ENCODE results near the gene ZSWIM5.
"Not testable (repeated sequence)": the region's sequence is repeated elsewhere in the genome, so short reads cannot be mapped to it uniquely, and the experiment has no call there.

The ZSWIM5 gene

DNA sequence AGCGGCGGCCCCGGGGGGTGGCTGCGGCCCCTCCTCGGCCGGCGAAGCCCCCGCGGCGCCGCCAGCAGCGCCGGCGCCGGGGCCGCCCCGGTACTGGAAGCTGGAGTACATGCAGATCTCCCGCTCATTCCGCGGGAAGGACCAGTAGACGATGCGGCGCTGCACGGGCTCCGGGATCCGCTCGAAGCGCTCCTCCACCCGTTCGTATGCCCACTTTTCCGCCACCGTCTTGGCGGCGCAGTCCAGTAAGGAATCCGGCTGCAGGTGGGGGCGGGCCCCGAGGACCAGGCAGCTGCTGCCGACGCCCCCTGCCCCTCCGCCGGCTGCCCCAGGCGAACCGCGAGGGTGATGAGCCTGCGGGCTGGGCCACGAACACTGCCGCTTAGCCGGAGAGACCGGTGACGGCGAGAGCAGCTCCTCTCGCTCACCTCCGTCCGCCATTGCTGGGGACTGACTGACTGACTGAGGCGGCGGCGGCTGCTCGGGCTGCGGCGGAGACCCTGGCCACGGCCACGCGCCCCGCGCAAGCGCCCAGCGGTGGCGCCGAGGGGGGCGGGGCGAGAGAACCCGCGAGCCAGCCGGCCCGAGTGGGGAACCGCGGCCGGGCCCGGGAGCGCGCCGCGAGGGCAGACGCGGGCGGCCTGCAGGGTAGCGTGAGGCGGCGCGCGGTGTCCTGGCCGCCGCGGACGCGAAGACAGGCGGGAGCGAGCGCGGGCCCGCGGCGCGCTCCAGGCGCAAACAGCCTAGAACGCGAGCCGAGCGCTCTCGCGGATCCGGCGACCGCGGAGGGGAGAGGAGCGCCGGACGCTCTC, at the start of gene ZSWIM5:
Gene ZSWIM5 (minus strand): TSS at position 696 of the 812 bp plus-strand sequence. CDS start 255 bp downstream, at position 441.
- peak; percentile 62 for DNase-seq

DNA sequence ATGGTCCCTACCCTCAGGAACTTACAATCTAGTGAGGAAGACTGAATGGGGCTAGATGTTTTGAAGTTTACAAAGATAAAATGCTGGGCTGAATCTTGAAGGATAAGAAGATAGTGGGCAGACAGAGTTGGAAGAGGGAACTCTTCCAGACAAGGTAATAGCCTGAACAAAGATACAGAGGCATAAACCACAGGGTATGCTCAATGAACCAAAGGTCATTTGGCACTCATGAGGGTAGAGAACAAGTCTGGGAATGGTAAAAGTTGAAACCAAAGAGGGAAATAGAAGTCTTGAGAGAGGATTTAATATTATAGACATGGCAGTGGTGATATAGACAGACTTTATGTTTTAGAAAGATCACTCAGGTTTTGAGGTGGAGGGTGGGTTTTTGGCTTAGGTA, 48.1 kb upstream of the ZSWIM5 start:
- DNase-seq, result no peak

DNA sequence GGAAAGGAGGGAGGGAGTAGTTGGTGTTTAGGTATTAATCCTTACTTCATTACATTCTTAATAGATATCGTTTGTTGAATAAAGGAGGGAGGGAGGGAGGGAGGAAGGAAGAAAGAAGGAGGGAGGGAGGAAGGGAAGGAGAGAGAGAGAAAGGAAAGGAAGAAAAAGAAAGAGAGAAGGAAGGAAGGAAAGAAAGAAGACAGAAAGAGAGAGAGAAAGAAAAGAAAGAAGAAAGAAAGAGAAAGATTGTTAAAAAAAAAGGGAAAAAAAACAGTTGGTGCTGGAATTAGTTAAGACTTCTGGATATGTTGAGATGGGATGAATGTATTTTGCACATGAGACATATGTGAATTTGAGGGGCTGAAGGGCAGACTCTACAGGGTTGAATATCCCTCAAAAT, 44.1 kb upstream of the ZSWIM5 start:
- DNase-seq, result no peak

DNA sequence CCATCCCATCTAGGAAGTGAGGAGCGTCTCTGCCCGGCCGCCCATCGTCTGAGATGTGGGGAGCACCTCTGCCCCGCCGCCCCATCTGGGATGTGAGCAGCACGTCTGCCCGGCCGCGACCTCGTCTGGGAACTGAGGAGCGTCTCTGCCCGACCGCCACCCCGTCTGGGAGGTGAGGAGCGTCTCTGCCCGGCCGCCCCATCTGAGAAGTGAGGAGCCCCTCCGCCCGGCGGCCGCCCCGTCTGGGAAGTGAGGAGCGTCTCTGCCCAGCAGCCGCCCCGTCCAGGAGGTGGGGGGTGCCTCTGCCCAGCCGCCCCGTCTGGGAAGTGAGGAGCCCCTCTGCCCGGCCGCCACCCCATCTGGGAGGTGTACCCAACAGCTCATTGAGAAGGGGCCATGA, 41.6 kb upstream of the ZSWIM5 start:
- not testable (repeated sequence) for DNase-seq

DNA sequence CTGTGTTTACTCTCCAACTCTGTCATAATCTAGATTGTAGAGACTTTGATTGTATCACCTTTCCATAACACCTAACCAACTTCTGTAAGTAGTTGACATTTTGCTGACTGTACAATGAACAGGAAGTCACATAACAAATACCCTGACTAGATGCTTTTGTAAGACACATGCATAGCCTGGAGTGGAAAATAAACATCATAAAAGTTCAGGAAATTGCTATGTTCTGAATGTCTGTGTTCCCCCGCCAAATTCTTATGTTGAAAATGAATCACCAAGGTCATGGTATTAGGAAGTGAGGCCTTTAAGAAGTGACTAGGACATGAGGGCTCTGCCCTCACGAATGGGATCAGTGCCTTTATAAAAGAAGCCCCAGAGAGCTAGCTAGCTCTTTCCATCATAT, 40.4 kb upstream of the ZSWIM5 start:
- no peak for DNase-seq

DNA sequence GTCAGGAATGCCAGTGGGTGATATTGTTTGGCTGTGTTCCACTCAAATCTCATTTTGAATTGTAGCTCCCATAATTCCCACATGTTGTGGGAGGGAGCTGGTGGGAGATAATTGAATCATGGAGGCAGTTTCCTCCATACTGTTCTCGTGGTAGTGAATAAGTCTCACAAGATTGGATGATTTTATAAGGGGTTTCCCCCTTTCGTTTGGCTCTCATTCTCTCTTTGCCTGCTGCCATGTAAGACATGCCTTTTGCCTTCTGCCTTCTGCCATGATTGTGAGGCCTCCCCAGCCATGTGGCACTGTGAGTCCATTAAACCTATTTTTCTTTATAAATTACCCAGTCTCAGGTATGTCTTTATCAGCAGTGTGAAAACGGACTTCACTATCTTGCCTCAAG, 40.0 kb upstream of the ZSWIM5 start:
- DNase-seq, result not testable (repeated sequence)

DNA sequence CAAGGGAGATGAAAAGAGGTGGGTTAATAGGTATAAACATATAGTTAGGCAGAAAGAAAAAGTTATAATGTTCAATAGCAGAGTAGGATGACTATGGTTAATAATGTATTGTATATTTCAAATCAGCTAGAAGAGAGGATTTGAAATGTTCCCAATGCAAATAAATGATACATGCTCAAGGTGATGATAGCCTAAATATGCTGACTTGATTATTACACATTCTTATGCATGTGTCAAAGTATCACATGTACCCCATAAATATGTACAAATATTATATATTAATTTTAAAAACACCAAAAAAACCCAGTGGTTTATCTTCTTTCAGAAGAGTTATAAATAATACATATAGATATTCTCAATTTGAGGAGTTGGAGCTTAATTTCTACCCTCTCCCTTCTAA, 38.3 kb upstream of the ZSWIM5 start:
- no peak for DNase-seq

DNA sequence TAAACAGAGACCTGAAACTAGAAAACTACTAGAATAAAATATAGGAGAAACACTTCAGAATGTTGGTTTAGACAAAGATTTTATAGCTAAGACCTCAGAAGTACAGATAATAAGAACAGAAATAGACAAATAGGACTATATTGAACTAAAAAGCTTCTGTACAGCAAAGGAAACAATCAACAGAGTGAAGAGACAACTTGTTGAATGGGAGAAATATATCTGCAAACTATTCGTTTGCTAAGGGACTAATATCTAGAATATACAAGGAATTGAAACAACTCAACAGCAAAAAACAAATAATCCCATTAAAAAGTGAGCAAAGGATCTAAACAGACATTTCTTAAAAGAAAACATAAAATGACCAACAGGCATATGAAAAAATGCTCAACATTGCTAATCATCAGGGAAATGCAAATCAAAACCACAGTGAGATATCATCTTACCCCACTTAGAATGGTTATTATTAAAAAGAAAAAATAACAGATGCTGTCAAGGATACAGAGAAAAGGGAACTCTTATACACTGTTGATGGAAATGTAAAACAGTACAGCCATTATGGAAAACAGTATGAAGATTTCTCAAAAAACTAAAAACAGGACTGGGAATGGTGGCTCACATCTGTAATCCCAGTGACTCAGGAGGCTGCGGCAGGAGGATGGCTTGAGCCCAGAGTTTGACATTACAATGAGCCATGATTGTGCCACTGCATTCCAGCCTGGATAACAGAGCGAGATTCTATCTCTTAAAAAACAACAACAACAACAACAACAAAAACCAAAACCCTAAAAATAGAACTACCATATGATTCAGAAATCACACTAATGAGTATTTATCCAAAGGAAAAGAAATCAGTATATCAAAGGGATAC, 37.3 kb upstream of the ZSWIM5 start:
- no peak for DNase-seq

DNA sequence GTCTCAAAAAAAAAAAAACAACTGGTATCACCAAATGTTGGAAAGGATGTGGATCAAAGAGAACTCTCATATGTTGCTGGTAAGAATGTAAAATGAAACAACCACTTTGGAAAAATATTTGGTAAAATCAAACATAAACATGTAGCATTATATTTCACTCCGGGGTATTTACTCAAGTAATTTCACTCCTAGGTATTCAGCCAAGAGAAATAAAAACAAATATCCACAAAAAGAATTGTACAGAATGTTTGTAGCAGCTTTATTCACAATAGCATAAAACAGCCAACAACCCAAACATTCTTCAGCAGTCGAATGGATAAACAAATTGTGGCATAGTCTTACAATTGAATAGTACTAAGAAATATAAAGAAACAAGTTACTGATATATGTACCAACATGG, 32.4 kb upstream of the ZSWIM5 start:
- no peak for DNase-seq

DNA sequence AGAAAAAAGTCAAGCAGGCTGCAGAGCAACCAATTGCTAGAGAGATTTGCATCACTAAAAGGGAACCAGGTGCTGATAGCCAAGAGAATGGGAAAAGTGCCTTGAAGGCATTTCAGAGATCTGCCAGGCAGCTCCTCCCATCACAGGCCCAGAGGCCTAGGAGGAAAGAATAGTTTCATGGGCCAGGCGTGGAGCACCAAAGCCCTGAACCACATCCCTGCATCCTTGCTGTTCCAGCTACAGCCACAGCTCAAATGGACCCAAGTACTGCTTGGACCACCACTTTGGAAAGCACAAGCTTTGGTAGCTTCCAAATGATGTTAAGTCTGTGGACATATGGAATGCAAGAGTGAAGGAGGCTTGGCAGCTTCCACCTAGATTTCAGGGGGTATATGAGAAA, 29.7 kb upstream of the ZSWIM5 start:
- DNase-seq, result no peak

DNA sequence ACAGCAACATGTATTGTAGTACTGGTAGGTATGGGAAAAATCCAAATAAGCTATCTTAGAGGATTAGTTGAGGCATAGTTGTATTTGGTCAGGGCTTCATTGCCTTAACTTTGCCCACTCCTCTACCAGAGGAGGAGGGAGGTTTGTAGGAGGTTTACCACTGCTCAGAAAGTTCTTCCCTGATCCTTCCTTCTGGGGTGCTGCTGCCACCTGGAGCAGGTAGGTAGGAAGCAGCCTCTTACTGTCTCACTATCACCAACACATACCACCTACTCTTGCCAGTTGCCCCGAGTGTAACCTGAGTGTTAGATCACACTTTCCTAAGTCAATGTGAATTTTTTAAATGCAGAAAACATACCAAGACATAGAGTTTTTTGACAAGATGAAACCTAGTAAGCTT, 24.1 kb upstream of the ZSWIM5 start:
- no peak for DNase-seq

DNA sequence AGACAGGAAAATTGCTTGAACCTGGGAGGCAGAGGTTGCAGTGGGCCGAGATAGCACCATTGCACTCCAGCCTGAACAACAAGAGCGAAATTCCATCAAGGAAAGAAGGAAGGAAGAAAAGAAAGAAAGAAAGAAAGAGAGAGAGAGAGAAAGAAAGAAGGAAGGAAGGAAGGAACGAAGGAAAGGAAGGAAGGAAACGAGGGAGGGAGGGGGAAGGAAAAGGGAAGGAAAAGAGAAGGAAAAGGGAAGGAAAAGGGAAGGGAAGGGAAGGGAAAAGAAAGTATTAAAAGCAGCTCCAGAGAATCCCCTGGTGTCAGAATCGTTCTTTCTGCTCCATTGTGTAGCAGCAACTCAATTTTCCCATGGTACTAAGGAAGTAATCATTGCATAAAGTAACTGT, 19.2 kb upstream of the ZSWIM5 start:
- DNase-seq, result no peak

DNA sequence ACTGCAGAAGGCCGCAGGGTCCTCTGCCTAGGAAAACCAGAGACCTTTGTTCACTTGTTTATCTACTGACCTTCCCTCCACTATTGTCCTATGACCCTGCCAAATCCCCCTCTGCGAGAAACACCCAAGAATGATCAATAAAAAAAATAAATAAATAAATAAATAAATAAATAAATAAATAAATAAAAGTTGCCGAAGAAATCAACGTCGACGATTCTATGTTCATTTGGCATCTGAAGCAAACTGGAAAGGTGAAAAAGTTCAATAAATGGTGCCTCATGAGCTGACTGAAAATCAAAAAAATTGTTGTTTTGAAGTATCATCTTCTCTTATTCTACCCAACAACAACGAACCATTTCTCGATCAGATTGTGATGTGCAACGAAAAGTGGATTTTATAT, 17.3 kb upstream of the ZSWIM5 start:
- DNase-seq, result not testable (repeated sequence)

DNA sequence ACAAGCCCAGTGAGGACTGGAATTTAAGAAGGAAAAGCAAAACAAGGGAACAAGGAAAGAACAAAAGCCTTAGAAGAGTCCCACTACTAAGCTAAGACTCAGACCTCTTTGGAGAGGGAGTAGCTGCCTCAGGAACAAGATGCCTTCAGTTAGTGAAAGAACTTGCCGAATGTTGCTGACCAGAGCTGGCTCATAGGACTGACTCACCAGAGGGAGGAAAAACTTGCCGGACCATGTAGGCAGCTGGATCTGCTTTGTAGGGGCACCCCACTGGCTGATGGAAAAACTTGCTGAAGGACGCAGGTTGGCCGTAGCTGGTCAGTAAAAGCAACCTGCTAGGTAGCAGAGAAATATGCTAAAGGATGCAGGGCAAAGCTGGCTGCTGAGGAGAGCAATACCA, 15.3 kb upstream of the ZSWIM5 start:
- DNase-seq, result no peak

DNA sequence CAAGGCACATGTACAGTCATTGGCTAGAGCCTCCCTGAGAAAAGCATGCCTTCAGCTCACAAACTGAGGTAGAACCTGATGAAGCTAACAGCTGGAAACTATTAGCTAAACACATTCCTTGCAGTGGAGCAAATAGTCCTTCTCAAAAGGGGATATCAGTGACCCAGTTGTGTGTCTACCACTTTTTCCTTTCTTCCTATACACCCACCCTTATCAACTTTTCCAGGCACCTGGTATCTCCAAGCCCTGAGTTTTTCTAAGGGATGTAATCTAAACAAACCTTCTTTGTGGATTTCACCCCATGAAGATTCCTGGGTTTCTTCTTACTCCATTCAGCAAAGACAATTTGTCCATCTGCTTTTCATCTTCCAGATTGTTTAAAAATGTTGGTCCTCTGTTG, 10.5 kb upstream of the ZSWIM5 start:
- DNase-seq, result no peak

DNA sequence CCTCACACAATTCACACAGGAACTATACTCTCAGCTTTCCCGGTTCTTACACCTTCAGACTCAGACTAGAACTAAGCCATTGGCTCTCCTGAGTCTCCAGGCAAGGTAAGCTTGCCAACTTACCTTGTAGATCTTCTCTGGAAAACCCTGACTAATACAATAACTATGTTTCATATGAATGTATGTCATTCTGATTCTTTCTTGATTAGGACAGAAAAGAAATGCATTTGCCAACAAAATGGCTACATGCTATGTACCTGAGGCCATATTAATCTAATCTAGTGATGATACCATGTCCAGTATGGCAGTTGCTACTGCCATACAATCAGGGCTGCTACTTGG, 9.8 kb upstream of the ZSWIM5 start:
- no peak for DNase-seq

DNA sequence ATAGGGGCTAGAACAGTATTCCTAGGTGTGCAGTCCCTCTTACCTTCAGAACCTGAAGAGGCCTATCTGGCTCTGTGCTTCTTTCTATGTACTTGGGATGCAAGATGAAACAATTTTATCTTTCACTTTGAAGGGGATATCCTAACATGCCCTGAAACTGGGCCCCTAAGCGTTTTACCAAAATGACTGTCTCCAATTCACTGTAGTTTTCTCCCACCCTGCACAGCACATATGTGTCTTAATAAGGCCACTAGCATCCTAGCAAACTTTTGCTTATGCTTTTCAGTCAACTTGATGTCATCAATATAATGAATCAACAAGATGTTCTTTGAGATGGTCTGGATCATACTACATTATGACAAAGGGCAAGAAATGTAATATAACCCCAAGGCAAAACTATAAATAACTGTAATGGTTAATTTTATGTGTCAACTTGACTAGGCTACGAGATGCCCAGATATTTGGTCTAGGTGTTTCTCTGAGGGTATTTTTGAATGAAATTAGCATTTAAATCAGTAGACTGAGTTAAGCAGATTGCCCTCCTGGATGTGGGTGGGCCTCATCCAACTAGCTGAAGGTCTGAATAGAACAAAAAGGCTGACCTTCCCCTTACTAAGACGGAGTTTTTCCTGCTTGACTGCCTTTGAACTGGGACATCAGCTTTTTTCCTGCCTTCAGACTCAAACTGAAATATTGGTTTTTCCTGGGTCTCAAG, 9.2 kb upstream of the ZSWIM5 start:
- no peak for DNase-seq

DNA sequence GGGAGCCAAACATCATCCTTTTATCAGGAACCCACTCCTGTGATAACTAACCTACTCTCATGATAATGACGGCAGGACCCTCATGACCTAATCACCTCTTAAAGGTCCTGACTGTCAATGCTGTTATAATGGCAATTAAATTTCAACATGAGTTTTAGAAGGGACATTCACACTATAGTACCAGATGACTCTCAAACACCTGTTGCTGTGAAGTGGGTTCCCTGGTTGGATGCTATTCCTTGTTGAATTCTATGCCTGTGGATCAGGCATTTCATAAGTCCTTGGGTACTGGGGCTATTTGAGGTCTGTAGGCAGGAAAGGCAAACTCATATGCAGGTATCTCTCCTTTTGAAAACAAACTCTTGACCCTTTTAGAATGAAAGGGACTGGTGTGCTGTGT, 7.5 kb upstream of the ZSWIM5 start:
- DNase-seq, result no peak

DNA sequence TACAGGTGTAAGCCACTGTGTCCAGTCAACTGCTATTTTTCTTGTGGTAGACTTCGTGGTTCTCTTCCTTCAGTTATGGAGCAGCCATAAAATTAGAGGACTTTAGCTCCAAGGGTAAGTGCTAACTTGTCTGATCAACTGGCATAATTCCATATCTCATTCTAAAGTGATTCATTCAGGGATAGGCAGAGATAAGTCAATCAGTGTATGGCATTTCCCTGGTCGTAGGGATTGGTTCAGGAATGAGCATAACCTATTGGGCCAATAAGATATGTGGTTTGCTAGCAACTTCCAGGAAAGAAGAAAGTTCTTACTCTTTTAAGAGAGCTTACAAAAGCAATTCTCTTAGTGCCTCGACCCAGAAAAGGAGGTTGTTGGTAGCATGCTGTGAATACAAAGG, 4.7 kb upstream of the ZSWIM5 start:
- DNase-seq, result no peak

DNA sequence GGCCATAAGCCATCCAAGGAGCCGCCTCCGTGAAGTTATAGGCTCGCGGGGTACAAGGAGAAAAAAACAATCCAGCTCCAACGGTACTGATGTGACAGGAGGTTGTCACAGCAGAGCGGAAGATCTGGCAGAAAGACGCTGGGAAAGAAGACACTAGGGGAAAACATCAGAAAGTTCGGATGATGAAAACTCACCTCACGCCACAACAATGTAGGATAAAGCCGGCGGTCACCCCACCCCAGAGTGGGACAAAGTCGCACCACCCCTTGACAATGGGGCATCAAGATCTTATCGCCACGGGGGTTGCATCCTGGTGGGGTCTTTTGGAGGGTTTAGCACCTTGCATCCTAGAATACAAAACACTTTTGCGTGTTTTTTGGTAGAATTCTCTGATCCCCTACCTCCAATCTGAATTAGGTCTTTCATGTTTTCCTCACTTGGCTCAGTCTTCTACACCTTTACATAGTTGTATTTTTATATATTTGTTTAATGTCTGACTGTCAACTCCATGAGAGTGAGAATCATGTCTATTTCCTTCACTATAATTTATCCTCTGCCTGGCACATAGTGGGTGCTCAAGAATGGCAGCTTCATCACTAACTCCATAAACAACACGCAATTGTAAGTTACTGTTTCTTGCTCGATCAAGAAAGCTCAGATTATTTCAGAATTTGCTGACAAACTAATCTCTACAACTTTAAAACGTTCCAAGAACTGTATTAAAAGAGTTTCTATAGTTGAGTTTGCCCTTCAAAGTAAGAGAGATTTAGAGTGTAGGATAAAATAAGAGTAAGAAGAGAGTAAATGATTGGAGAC, 611 bp upstream of the ZSWIM5 start:
- DNase-seq, result no peak

DNA sequence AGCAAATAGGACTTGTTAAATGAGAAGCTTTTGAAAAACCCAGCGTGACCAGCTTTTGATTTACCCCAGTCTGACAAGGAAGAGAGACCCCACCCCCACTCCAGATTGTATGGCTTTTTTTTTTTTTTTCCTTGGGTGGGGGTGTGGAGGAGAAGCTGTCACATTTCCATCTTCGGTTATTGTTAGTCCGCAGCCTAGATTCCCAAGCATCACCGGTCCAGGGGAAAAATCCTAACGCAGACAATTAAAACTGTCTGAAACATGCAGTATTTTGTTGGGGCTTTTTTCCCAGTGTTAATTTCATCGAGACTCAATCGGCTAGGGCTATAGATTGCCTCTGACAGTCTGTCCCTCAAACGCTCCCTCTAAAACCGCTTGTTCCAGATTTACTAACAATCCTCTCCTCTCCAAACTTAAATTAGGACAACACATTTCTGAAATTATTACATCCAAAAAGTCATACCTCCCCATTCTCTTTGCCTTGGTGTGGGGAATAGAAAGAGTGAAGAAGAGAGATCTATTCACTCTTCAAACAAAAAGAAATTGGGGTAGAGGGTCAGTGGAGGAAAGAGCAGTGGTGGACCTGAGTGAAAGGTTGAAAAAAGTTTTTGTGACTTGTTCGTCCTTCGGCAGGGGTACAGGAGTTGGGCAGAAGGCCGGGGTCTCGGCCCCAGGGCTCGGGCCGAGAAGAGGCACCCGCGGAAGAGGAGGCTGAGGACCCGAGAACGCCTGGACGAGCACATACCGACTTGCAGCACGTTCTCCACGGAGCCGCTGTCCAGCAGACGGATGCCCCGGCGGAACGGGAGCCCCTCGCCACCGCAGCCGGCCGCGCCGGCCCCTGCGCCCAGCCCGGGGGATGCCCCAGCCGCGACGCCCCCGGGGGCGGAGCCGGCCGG, 1.1 kb downstream of the ZSWIM5 start:
- no peak for DNase-seq

Data from activated CD4-positive, alpha-beta T cell treated with anti-CD3 and anti-CD28 coated beads for 1 hour (primary cell).